SK-N-MC (cell line): Measurements from ENCODE around the gene HES7.

Source experiments
- DNase-seq: peaks from one replicate; pipeline ENCODE4 v3.0.0-alpha.2; 2011; ENCODE audit warnings: low read depth, low spot score
- H3K27ac ChIP-seq: fragments of 200-600 bp; sonication (generic); 2 replicates; pipeline ENCODE4 v1.5.1; 2016; ENCODE audit warnings: mixed run types
- H3K36me3 ChIP-seq: fragments of 200-600 bp; sonication (generic); 2 replicates; pipeline ENCODE4 v1.6.1; 2017; ENCODE audit warnings: antibody characterized with exemption, low read length, mixed read lengths; ENCODE audit not compliant: insufficient read depth
- H3K4me3 ChIP-seq: fragments of 200-600 bp; sonication (generic); 2 replicates; pipeline ENCODE4 v1.5.1; 2016
- H3K9ac ChIP-seq: fragments of 200-600 bp; sonication (generic); 2 replicates; pipeline ENCODE4 v1.8.0; 2017; ENCODE audit warnings: mixed run types, mixed read lengths; ENCODE audit not compliant: insufficient read length
- H3K9me3 ChIP-seq: fragments of 200-600 bp; sonication (generic); 2 replicates; pipeline ENCODE4 v1.6.1; 2017; ENCODE audit warnings: low read depth, mild to moderate bottlenecking, antibody characterized with exemption, low read length, moderate library complexity, mixed read lengths
- EZH2 ChIP-seq: fragments of 200-600 bp; sonication (generic); IDR thresholded peaks from one replicate; pipeline ENCODE4 v1.6.1; 2017; ENCODE audit warnings: antibody characterized with exemption
- FOXP2 ChIP-seq: optimal IDR thresholded peaks from 2 replicates; pipeline ENCODE3; 2011; ENCODE audit warnings: mild to moderate bottlenecking, moderate library complexity; ENCODE audit not compliant: insufficient read depth; ENCODE audit errors: extremely low read length, control extremely low read depth
- POLR2AphosphoS5 ChIP-seq: IDR thresholded peaks from 2 replicates; pipeline ENCODE4 v1.6.1; 2012; ENCODE audit warnings: mild to moderate bottlenecking, low read depth, low read length, borderline replicate concordance

HES7 gene

GRCh38 chr17:8121681-8122421, 2.1 kb downstream of the HES7 start:
- H3K9ac ChIP-seq: no peak overlapping the region
- H3K4me3 ChIP-seq: peak overlapping the region; percentile 97
- no peak for TF ChIP-seq FOXP2
- TF ChIP-seq POLR2AphosphoS5: no peak
- no peak for TF ChIP-seq EZH2
- H3K36me3 ChIP-seq: no peaks in the 10 kb centered on the region
- H3K9me3 ChIP-seq: no peaks in the 10 kb centered on the region
- no peak for DNase-seq
- no peak overlapping the region for H3K27ac ChIP-seq

GRCh38 chr17:8121407-8121680, 2.6 kb downstream of the HES7 start:
- no peak overlapping the region for H3K9ac ChIP-seq
- DNase-seq: no peak
- H3K27ac ChIP-seq: no peak overlapping the region

GRCh38 chr17:8120520-8121406, 3.1 kb downstream of the HES7 start:
- H3K9me3 ChIP-seq: no peaks in the 10 kb centered on the region
- H3K27ac ChIP-seq: peak overlapping the region; percentile 73
- no peak for DNase-seq
- peak overlapping the region; percentile 97 for H3K4me3 ChIP-seq
- no peaks in the 10 kb centered on the region for H3K36me3 ChIP-seq
- no peak for TF ChIP-seq EZH2
- peak; percentile 61 for TF ChIP-seq POLR2AphosphoS5
- TF ChIP-seq FOXP2: no peak
- peak overlapping the region; percentile 62 for H3K9ac ChIP-seq

More at GRCh38 chr17:8121407-8121680, 2.6 kb downstream of the HES7 start:
- H3K4me3 ChIP-seq: peak overlapping the region; percentile 97
- no peaks in the 10 kb centered on the region for H3K36me3 ChIP-seq
- no peak for TF ChIP-seq FOXP2
- no peak for TF ChIP-seq EZH2
- TF ChIP-seq POLR2AphosphoS5: no peak
- no peaks in the 10 kb centered on the region for H3K9me3 ChIP-seq

DNA sequence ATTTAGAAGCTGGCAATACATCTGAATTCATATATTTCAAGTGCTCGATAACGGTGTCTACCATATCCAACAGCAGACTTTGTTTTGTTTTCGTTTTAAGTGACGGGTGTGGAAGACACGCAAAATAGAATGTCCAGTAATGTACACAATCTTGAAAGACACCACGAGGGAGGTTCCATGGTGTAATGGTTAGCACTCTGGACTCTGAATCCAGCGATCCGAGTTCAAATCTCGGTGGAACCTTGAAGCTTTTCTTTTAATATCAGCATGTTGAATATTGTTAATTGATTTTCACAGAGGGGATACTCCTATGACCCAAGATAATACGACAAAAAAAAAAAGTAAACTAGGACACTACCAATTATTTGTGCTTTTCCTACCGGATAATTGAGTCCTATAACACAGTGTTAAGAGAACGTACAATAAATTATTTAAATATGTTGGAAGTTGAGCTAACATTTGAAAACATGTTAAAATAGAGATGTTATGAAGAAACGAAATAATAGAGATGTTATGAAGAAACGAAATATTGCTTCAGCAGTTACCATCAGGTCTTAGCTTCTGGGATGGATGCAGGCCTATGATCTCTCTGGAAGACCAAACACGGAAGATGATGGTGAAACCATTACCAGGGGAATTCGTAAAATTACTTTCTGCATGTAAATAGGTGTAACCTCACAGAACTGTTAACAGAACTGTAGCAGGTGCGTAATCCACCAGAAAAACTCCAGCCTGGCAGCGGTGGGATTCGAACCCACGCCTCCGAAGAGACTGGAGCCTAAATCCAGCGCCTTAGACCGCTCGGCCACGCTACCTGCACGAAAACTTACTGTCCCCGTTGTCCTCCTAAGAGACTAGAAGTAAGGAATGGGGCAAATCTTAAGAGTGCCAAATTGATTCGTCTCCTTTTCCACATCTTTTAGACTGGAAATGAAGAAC, 4.1 kb downstream of the HES7 start:
- no peaks in the 10 kb centered on the region for H3K9me3 ChIP-seq
- no peaks in the 10 kb centered on the region for H3K36me3 ChIP-seq
- TF ChIP-seq FOXP2: no peak
- no peak for TF ChIP-seq EZH2
- TF ChIP-seq POLR2AphosphoS5: no peak
- H3K4me3 ChIP-seq: peak overlapping the region; percentile 97
- H3K27ac ChIP-seq: peak overlapping the region; percentile 80
- H3K9ac ChIP-seq: peak overlapping the region; percentile 72
- peak; percentile 79 for DNase-seq

DNA sequence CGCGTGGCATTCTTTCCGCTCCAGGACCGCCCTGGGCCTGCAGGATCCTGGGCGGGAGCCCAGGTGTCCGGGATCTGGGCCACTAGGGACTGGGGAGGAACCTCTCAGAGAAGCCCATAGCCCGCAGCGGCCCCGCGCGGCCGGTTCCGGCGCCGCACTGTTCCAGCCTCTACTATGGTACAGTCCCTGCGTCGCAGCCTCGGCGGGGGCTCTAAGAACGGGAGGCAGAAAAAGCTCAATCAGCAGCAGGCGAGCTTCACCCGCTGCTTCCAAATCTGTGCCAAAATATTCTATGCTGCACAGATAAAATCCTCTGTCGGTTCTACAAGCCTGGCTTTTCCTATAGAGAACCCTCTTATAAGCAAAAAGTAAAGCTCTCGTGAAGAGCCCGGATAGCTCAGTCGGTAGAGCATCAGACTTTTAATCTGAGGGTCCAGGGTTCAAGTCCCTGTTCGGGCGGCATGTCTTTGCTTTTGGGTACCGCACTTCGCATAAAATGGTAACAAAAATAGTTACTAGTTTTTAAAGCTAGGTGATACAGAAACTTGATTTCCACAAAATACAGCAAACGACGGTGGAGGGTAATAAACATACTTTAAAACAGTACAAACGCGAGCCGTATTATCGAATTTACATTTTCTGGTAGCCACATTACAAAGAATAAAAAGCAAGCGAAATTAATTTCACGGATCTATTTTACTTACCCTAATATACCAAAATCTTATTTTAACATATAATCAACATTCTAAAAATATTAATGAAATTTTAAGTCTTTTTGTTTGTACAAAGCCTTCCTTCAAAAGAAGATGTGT, 4.9 kb downstream of the HES7 start:
- peak overlapping the region; percentile 97 for H3K4me3 ChIP-seq
- TF ChIP-seq POLR2AphosphoS5 (no peak), FOXP2 (no peak), EZH2 (no peak)
- peak; percentile 68 for DNase-seq
- peak overlapping the region; percentile 81 for H3K27ac ChIP-seq
- peak overlapping the region; percentile 72 for H3K9ac ChIP-seq
- H3K9me3 ChIP-seq: no peaks in the 10 kb centered on the region
- H3K36me3 ChIP-seq: no peaks in the 10 kb centered on the region

DNA sequence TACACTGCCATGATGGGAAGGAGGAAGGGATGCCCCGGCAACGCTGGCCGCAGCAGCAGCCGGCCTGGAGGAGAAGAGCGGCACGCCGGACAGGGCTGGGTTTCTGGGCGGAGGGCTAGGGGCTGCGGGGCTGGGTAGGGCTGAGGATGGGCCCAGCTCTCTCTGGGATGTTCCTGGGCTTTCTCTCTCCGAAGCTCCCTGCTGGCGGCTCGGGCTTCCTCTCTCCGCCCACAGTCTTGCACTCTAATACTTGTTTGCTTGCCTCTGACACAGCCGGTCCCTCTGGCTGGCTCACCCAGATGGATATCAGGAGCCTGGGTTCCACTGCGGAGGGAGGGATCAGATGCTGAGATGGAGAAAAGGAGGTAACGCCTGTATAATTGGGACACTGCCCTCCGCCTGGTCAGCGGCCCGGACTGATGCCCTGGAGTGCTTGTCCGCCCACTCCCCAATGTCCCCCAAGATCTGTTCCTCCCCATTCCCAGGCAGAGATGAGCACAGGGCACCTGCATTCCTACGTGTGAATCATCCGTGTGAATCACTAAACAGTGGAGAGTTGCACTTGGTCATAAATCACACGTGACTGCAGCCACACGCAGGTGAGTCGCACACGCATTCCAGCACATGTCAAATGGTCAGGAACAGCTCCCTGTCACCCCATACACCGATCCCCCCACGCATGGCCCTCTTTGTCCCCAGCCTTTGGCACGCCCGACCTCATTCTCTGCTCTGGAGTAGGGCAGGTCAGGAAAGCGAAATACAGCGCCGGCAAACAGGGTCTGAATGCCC, 5.7 kb downstream of the HES7 start, which contains the start of gene ALOXE3:
TSS of gene ALOXE3 (minus strand) at position 535 of the 789 bp plus-strand sequence. CDS start at position 11, 524 bp downstream.
- TF ChIP-seq POLR2AphosphoS5: no peak
- no peak for TF ChIP-seq EZH2
- TF ChIP-seq FOXP2: no peak
- Histone ChIP-seq H3K36me3 (no peaks in the 10 kb centered on the region), H3K27ac (peak within 1 kb of the TSS; percentile 81), H3K4me3 (peak within 1 kb of the TSS; percentile 97), H3K9me3 (no peaks in the 10 kb centered on the region), H3K9ac (peak within 1 kb of the TSS; percentile 72)
- no peak for DNase-seq
